Lower leg skin (tissue), 3 donors: Measurements from ENCODE around the gene SLC44A5.

Experiments used
- POLR2A ChIP-seq, 2 donors: fragments of 450-650 bp; IDR thresholded peaks; one replicate each; pipeline ENCODE4 v1.6.1; 2016 to 2017; ENCODE audit warnings: antibody characterized with exemption in 2 of 2, mild to moderate bottlenecking in 1 of 2, moderate library complexity in 1 of 2
- TF ChIP-seq, protein P1 (sequence below), 3 donors: fragments of 450-650 bp; IDR thresholded peaks; one replicate each; pipeline ENCODE4 v1.5.1; 2016; ENCODE audit warnings: antibody characterized with exemption in 3 of 3, mild to moderate bottlenecking in 3 of 3, moderate library complexity in 2 of 3

DNA sequence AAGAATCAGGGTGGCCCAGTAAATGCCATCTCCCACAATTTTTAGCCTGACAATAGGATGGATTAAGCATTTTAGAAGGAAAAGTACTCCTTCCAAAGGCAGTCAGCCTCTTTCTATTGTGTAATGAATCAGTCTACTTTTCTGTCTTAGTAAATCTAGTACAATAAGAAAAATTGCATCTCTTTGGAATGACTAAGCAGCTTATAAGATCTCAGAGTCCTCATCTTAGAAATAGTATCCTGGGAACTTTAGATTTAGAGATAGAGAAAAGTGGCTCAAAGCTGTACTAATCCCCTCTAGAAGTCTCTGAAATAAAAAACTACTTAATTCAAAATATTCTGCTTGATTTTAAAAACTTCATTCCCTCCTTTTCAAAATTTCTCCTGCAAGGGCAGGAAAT is 81.4 kb downstream of the SLC44A5 start:
- TF ChIP-seq, protein P1, sequence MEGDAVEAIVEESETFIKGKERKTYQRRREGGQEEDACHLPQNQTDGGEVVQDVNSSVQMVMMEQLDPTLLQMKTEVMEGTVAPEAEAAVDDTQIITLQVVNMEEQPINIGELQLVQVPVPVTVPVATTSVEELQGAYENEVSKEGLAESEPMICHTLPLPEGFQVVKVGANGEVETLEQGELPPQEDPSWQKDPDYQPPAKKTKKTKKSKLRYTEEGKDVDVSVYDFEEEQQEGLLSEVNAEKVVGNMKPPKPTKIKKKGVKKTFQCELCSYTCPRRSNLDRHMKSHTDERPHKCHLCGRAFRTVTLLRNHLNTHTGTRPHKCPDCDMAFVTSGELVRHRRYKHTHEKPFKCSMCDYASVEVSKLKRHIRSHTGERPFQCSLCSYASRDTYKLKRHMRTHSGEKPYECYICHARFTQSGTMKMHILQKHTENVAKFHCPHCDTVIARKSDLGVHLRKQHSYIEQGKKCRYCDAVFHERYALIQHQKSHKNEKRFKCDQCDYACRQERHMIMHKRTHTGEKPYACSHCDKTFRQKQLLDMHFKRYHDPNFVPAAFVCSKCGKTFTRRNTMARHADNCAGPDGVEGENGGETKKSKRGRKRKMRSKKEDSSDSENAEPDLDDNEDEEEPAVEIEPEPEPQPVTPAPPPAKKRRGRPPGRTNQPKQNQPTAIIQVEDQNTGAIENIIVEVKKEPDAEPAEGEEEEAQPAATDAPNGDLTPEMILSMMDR (IDR thresholded peaks at IDR 0.05), result no peak
- no peak for TF ChIP-seq POLR2A (IDR thresholded peaks at IDR 0.05)
